ENCODE results near the gene CTSZ. TPM values are rescaled to one million over a fixed set of nuclear protein-coding genes. Genes with fewer than 3 reads are reported as not detected.
A peak's percentile ranks its signal among the peaks of the same experiment; 100 is the strongest.

CTSZ gene
- total and polyA plus RNA-seq, 2 of the 8 experiments (the other 6 are each of a cell fraction or from before 2014, with no cell fraction given) = 32.8 to 34.0 TPM

GRCh38 chr20:59001068-59001448 lies 6.0 kb downstream of the CTSZ start:
- Histone ChIP-seq H4K20me1 (replicated peaks in 1 of 2; ENCODE audit: control insufficient read depth in 1 of 2, insufficient read depth in 2 of 2, low read length in 2 of 2) (peaks cover 0 to 6% of the 10 kb centered on the region in 2 experiments), H3K14ac (ENCODE audit: insufficient read length) (no peak overlapping the region), H2BK120ac (replicated peaks; ENCODE audit: low read depth, low read length) (no peak overlapping the region), H2AFZ (ENCODE audit: low read length) (no peak overlapping the region), H3K18ac (ENCODE audit: extremely low read depth, low read length) (no peak overlapping the region), H3K36me3 (ENCODE audit: control insufficient read depth in 2 of 4, insufficient read depth in 4 of 4, low read length in 3 of 4) (peaks cover 0 to 7% (median 0%) of the 10 kb centered on the region in 4 experiments; a peak in 3 of 8 replicates), H3K79me2 (ENCODE audit: control insufficient read depth in 1 of 2, insufficient read depth in 2 of 2, low read length in 2 of 2) (no peaks in the 10 kb centered on the region), H2BK15ac (ENCODE audit: low read length) (no peak overlapping the region), H3K79me1 (ENCODE audit: low read depth, low read length) (no peaks in the 10 kb centered on the region), H3K9ac (replicated peaks in 1 of 4; ENCODE audit: extremely low read depth in 1 of 4, low read depth in 3 of 4, low read length in 3 of 4) (no peak overlapping the region), H3K4me1 (replicated peaks in 1 of 4; ENCODE audit: control insufficient read depth in 3 of 4, insufficient read depth in 4 of 4, low read length in 3 of 4) (no peaks in the 10 kb centered on the region; a peak in 1 of 7 replicates), H2BK5ac (ENCODE audit: low read depth, low read length) (0 out of 2 replicates have a peak overlapping the region, but pooled peaks have one; percentile 23), H3K4me2 (ENCODE audit: insufficient read depth in 1 of 2, low read depth in 2 of 2, low read length in 2 of 2) (no peak overlapping the region), H4K8ac (ENCODE audit: extremely low read depth, insufficient read depth, low read length) (no peak overlapping the region), H4K91ac (replicated peaks; ENCODE audit: insufficient read length, low read length) (no peak overlapping the region), H2AK5ac (ENCODE audit: low read depth, low read length) (no peak overlapping the region), H4K5ac (ENCODE audit: insufficient read length, low read depth, low read length) (no peak overlapping the region), H3K23me2 (ENCODE audit: low read depth, low read length) (no peaks in the 10 kb centered on the region), H3K27me3 (replicated peaks in 1 of 4; ENCODE audit: control insufficient read depth in 3 of 4, extremely low read depth in 1 of 4, insufficient read depth in 3 of 4, low read length in 3 of 4) (no peaks in the 10 kb centered on the region), H3K27ac (ENCODE audit: low read depth, low read length) (no peak overlapping the region), H3K4ac (replicated peaks; ENCODE audit: insufficient read length, low read depth, low read length) (no peak overlapping the region), H3K56ac (replicated peaks; ENCODE audit: insufficient read length, low read depth, low read length) (no peak overlapping the region), H2BK20ac (ENCODE audit: low read length) (no peak overlapping the region), H2BK12ac (ENCODE audit: low read depth, low read length) (no peak overlapping the region), H3K9me3 (ENCODE audit: insufficient read depth in 2 of 2, low read depth in 1 of 2, low read length in 1 of 2) (no peaks in the 10 kb centered on the region), H3K4me3 (ENCODE audit: extremely low read depth in 1 of 4, insufficient read depth in 2 of 4, low read depth in 3 of 4, low read length in 4 of 4) (no peak overlapping the region), H3K23ac (ENCODE audit: insufficient read length) (no peak overlapping the region)
- FAIRE-seq (no peak), DNase-seq (ENCODE audit: low read depth in 1 of 2, low spot score in 2 of 2) (no peak)
- ChIA-PET CTCF (ENCODE audit: partially characterized antibody) (interaction anchor here (0.6 to 1.2 kb wide), 3 partner anchors 17 to 221 kb away, joined by 3 to 4 read pairs (median 3); no protein-coding TSS in a partner anchor), POLR2A (ENCODE audit: partially characterized antibody) (no interaction called here)
- TF ChIP-seq ASH2L (IDR thresholded peaks at IDR 0.05; ENCODE audit: low read length) (no peak), TCF12 (IDR thresholded peaks at IDR 0.05; ENCODE audit: low read depth, low read length) (no peak), FOSL1 (IDR thresholded peaks at IDR 0.05; ENCODE audit: insufficient read depth, low read depth, low read length) (no peak), EP300 (IDR thresholded peaks at IDR 0.05; ENCODE audit: borderline replicate concordance in 1 of 2, low read depth in 2 of 2, low read length in 2 of 2) (no peak)
- WGBS, 2 experiments (ENCODE audit: extremely low coverage in 1 of 2, insufficient coverage in 1 of 2, insufficient read length in 1 of 2, insufficient replicate concordance in 2 of 2, low coverage in 1 of 2, low lambda C conversion rate in 2 of 2, missing lambda C conversion rate in 1 of 2) = 86% methylated on average over 13 of the region's 13 CpGs; no CpG with 5 or more reads in 1 of the 2 experiments

All from H1 (cell line).